ENCODE data around the gene SCAANT1.

GRCh38 chr3:63943678-63944077 is 31.5 kb upstream of the SCAANT1 start:
- TF ChIP-seq, protein P1, sequence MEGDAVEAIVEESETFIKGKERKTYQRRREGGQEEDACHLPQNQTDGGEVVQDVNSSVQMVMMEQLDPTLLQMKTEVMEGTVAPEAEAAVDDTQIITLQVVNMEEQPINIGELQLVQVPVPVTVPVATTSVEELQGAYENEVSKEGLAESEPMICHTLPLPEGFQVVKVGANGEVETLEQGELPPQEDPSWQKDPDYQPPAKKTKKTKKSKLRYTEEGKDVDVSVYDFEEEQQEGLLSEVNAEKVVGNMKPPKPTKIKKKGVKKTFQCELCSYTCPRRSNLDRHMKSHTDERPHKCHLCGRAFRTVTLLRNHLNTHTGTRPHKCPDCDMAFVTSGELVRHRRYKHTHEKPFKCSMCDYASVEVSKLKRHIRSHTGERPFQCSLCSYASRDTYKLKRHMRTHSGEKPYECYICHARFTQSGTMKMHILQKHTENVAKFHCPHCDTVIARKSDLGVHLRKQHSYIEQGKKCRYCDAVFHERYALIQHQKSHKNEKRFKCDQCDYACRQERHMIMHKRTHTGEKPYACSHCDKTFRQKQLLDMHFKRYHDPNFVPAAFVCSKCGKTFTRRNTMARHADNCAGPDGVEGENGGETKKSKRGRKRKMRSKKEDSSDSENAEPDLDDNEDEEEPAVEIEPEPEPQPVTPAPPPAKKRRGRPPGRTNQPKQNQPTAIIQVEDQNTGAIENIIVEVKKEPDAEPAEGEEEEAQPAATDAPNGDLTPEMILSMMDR (IDR thresholded peaks at IDR 0.05): no peak
- TF ChIP-seq ZFX (IDR thresholded peaks at IDR 0.05; ENCODE audit: borderline replicate concordance): no peak
